ENCODE results near the gene FAM171A1. TPM values are rescaled to one million over a fixed set of nuclear protein-coding genes. Genes with fewer than 3 reads are reported as not detected.

FAM171A1 gene
- total and polyA plus RNA-seq, 4 donors: 3.4 to 23.5 (median 9.7) TPM

DNA sequence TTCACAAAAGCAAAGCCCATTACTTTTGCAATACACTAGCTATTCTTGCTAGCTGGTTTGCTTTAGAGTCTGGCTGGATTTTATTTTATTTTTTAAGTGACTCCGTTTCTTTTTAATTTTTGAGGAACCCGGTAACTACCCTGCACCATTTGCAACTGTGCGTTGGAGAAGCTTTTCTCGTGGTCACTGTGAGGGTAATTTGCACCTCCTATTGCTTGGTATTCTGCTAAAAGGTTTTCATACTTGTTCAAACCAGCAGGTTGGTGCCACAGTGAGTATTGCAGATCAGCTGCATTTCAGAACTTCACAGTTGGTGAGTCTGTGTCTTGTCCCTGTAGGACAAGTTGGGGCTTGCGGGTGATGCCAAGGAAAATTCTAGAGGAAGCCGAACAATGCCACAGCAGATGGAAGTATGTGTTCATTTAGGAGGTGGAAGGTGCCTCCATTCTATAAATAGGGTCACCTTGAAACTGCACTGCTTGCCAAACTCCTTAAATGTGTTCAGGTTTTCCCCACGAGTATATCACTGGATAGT is 198.7 kb downstream of the FAM171A1 start:
- Histone ChIP-seq H3K9ac (ENCODE audit: insufficient read depth in 1 of 2, low read length in 2 of 2) (no peak overlapping the region), H3K9me3 (ENCODE audit: control insufficient read depth in 4 of 4, insufficient read depth in 3 of 4, low read length in 3 of 4) (no peaks in the 10 kb centered on the region), H3K36me3 (ENCODE audit: control insufficient read depth in 4 of 4, insufficient read depth in 4 of 4, low read length in 4 of 4) (no peaks in the 10 kb centered on the region), H3K27ac (ENCODE audit: low read depth in 1 of 2, low read length in 1 of 2) (no peak overlapping the region), H3K4me3 (no peak overlapping the region), H3K27me3 (ENCODE audit: control insufficient read depth in 3 of 3, insufficient read depth in 3 of 3, low read length in 2 of 3) (no peaks in the 10 kb centered on the region), H3K4me1 (ENCODE audit: control insufficient read depth in 5 of 5, insufficient read depth in 5 of 5, low read length in 5 of 5) (peaks cover 0 to 20% (median 16%) of the 10 kb centered on the region in 5 donors)
- ATAC-seq (ENCODE audit: insufficient read depth, low FRiP score) (no peak), DNase-seq (no peak)
- TF ChIP-seq, protein P1, sequence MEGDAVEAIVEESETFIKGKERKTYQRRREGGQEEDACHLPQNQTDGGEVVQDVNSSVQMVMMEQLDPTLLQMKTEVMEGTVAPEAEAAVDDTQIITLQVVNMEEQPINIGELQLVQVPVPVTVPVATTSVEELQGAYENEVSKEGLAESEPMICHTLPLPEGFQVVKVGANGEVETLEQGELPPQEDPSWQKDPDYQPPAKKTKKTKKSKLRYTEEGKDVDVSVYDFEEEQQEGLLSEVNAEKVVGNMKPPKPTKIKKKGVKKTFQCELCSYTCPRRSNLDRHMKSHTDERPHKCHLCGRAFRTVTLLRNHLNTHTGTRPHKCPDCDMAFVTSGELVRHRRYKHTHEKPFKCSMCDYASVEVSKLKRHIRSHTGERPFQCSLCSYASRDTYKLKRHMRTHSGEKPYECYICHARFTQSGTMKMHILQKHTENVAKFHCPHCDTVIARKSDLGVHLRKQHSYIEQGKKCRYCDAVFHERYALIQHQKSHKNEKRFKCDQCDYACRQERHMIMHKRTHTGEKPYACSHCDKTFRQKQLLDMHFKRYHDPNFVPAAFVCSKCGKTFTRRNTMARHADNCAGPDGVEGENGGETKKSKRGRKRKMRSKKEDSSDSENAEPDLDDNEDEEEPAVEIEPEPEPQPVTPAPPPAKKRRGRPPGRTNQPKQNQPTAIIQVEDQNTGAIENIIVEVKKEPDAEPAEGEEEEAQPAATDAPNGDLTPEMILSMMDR (IDR thresholded peaks at IDR 0.05; ENCODE audit: control extremely low read depth, extremely low read depth): no peak
- 89 to 95% methylated on average over 7 of the region's 7 CpGs for WGBS, 2 donors

GRCh38 chr10:15169555-15170401 is 201.3 kb downstream of the FAM171A1 start:
- Histone ChIP-seq H3K9ac (ENCODE audit: insufficient read depth in 1 of 2, low read length in 2 of 2) (no peak overlapping the region), H3K36me3 (ENCODE audit: control insufficient read depth in 4 of 4, insufficient read depth in 4 of 4, low read length in 4 of 4) (no peaks in the 10 kb centered on the region), H3K9me3 (ENCODE audit: control insufficient read depth in 4 of 4, insufficient read depth in 3 of 4, low read length in 3 of 4) (no peaks in the 10 kb centered on the region), H3K4me1 (ENCODE audit: control insufficient read depth in 5 of 5, insufficient read depth in 5 of 5, low read length in 5 of 5) (peaks cover 3 to 34% (median 18%) of the 10 kb centered on the region in 5 donors), H3K27ac (ENCODE audit: low read depth in 1 of 2, low read length in 1 of 2) (peak overlapping the region; percentile 17 to 36), H3K27me3 (ENCODE audit: control insufficient read depth in 3 of 3, insufficient read depth in 3 of 3, low read length in 2 of 3) (no peaks in the 10 kb centered on the region), H3K4me3 (no peak overlapping the region)
- TF ChIP-seq, protein P1 (IDR thresholded peaks at IDR 0.05; ENCODE audit: control extremely low read depth, extremely low read depth): no peak
- ATAC-seq (ENCODE audit: insufficient read depth, low FRiP score) (no peak), DNase-seq (peak in 2 of 3 donors; percentile 61 to 70)
- 22 to 33% methylated on average over 16 of the region's 16 CpGs for WGBS, 2 donors

DNA sequence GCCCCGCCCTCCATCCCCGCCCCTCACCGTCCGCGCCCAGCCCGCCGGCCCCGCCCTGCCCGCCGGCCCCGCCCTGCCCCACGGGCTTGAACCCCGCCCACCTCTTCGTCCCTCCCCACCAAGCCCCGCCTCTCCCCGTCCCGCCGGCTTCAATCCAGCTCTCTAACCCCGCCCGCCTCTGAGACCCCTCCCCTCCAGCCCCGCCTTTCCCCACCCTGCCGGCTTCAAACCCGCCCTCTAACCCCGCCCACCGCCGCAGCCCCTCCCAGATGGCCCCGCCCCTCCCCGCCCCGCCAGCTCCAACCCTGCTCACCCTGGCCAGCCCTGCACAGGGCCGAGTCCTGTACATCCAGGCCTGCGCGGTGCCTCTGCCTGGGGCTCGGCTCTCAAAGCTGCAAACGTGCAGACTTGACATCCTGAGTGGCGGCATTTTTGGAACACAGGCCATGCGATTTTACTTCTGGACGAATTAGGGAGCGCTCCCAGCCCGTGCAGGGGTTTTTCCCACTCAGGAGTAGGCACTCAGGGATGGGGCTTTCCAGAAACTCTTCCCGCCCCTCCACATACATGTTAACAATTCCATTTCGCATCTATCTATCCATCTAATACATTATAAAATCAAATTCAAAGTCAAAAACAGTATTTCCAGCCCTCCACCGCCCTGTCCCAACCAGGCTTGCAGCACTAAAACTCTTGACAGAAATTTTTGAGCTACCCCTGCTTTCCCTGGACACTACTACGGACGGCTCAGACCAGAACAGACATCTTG is 202.1 kb downstream of the FAM171A1 start:
- H3K36me3 ChIP-seq (ENCODE audit: control insufficient read depth in 4 of 4, insufficient read depth in 4 of 4, low read length in 4 of 4): no peaks in the 10 kb centered on the region
- H3K4me3 ChIP-seq: no peak overlapping the region
- TF ChIP-seq, protein P1 (IDR thresholded peaks at IDR 0.05; ENCODE audit: control extremely low read depth, extremely low read depth): no peak
- peak; percentile 97 to 99 (median 98) for DNase-seq
- H3K9ac ChIP-seq (ENCODE audit: insufficient read depth in 1 of 2, low read length in 2 of 2): no peak overlapping the region
- WGBS, 2 donors: 12 to 17% methylated on average over 35 to 42 of the region's 44 CpGs
- no peaks in the 10 kb centered on the region for H3K9me3 ChIP-seq (ENCODE audit: control insufficient read depth in 4 of 4, insufficient read depth in 3 of 4, low read length in 3 of 4)
- H3K4me1 ChIP-seq (ENCODE audit: control insufficient read depth in 5 of 5, insufficient read depth in 5 of 5, low read length in 5 of 5): peaks cover 3 to 34% (median 18%) of the 10 kb centered on the region in 5 donors
- H3K27me3 ChIP-seq (ENCODE audit: control insufficient read depth in 3 of 3, insufficient read depth in 3 of 3, low read length in 2 of 3): no peaks in the 10 kb centered on the region
- ATAC-seq (ENCODE audit: insufficient read depth, low FRiP score): peak; percentile 92
- peak overlapping the region; percentile 36 to 60 for H3K27ac ChIP-seq (ENCODE audit: low read depth in 1 of 2, low read length in 1 of 2)

All from lung (tissue), 12 donors.